ENCODE results near the gene IL18.
"Not testable (repeated sequence)": the region's sequence is repeated elsewhere in the genome, so short reads cannot be mapped to it uniquely, and the experiment has no call there.

The IL18 gene

DNA sequence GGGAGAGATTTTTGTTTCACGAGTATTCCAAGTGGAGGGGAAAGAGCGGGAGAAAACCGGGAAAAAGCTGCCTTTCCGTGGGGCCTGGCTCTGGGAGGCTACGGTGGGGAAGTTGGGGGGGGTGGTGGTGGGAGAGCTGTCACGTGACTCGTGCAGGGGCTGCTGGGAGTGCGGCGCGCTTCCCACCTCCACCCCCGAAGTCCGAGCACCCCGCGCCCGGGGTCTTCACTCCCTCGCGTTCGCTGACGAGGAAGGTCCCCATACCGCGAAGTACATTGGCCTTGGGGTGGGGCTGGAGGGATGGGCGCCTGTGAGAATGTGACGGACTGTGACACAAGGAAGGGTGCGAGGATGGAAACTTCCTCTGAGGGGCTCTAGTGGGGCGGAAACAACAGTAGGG, 3.3 kb upstream of the IL18 start, which contains the start of gene TEX12:
TSS of gene TEX12 (plus strand) at position 228 of the 400 bp plus-strand sequence. CDS start 1,897 bp downstream, outside the sequence.
- no peak for DNase-seq

DNA sequence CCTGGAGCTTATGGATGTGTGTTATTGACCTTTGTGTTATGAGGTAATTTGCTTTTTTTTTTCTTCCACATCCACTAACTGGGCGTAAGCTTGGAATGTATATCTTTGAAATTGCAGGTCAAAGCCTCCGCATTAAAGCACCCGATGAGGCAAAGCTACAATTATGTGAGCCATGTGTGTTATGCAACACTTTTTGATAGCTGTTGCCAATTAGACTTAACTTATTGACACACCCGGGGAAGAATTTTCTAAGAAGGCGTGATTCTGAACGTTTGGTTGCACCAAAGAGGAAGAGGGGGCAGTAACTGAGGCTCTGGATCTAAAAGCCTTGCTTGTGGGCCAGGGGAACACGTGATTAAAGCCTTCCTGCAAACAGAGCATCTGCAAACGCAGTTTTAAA, 2.7 kb upstream of the IL18 start:
- DNase-seq: no peak

DNA sequence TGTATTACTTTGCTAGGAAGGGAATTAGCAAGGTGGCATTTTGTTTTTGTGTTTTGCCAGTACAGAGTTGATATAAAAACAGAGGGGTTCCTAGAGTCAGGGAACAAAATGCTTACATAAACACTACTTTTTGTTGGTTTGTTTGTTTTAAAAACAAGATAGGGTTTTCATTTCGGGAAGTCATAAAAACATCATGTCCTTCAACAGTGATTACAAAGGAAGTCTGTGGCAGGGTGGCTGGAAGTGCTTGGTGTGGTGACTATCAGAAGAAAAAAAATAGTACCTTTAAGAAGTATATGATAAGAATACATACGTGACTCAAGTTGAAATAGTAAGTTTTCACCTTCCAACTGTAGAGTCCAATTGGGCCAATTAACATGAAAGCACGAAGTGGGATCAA, 1.2 kb upstream of the IL18 start:
- DNase-seq: no peak

DNA sequence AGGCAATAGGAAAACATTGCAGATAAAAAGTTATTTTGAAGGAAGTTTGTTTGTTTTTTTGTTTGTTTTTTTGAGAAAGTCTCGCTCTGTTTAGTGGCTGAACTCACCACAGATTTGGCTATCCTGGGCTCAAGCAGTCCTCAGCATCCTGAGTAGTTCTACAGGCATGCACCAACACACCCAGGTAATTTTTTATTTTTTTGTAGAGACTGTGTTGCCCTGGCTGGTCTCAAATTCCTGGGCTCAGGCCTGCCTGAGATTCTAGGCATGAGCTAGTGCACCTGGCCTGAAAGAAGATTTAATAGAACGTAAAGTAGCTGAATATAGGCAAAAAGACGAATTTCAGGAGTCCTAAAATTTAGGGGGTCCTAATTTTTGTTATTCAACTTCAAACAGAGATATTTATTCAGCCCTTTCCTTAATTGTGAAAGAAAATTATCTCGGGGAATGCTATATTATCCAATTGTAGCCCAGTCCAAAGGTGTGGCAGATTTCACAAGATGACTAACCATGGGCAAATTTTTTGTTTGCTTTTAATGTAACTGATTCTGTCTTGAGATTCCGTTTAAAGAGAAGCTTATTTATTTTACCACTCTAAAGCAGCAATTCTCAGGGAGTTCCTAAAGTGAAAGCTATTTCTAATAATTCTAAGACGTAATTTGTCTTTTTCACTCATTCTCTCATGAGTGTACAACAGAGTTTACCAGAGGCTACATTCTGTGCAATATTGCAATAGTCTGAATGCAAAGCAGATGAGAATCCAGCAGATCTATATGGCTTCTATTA, 940 bp downstream of the IL18 start:
- no peak for DNase-seq

DNA sequence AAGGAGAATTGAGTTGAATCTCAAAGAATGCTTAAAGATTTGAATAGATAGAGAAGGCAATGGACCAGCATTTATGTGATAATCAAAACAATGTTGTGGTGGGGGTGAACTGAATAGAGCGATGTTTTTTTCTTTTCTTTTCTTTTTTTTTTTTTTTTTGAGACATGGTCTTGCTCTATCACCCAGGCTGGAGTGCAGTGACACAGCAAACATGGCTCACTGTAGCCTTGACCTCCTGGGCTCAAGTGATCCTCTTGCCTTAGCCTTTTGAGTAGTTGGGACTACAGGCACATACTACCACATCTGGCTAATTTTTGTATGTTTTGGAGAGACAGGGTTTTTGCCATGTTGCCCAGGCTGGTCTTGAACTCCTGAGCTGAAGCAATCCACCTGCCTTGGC, 1.7 kb downstream of the IL18 start:
- not testable (repeated sequence) for DNase-seq

DNA sequence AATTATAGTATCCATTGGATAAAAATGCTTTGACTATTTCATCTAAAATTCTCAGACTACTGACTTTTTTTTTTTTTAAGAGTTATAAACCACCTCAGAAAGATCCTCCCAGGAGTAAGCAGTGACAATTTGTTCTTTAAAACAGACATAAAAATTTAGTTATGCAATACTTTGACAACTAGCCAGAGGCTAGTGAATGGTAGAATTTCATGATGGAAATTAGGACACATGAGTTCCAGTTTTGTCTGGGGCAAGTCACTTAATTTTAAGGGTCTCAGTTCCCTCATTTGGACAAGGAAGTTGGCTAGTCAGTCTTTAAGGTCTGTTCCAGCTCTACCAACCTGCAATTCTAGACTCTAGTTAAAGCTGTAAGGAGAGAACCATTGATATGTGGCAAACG, 2.9 kb downstream of the IL18 start:
- DNase-seq: no peak

DNA sequence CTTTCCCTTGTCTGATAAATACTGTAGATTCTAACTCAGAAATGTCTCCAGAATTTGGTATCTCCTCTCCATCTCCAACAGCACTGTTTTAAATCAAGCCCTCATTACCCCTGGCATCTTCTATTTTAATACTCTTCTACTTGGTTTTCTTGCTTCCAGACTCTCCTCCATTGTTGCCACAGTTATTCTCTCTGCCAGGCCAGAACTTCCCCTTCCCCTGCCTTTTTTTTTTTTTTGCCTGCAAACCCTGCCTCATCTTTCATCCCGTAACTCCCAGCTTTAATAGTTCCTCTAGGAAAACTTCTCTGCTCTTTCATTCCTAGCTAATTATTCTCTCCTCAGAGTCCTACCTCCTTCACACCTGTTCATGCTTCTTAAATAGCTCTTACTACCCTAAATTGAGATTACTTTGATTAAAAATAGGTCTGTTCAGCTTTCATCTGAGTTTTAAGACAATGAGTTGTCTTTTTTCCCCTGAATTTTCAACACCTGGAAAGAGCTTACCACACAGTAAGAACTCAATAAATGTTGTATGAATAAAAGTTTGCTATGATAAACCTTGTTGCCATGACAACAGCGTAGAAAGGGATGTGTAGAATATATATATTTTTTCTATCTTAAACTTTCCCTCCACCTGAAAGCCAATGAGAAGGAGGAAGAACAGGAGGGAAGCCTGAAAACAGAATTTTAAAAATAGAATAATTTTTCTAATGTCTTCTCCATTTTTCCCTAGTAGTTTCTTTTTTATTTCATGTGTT, 3.6 kb downstream of the IL18 start:
- no peak for DNase-seq

DNA sequence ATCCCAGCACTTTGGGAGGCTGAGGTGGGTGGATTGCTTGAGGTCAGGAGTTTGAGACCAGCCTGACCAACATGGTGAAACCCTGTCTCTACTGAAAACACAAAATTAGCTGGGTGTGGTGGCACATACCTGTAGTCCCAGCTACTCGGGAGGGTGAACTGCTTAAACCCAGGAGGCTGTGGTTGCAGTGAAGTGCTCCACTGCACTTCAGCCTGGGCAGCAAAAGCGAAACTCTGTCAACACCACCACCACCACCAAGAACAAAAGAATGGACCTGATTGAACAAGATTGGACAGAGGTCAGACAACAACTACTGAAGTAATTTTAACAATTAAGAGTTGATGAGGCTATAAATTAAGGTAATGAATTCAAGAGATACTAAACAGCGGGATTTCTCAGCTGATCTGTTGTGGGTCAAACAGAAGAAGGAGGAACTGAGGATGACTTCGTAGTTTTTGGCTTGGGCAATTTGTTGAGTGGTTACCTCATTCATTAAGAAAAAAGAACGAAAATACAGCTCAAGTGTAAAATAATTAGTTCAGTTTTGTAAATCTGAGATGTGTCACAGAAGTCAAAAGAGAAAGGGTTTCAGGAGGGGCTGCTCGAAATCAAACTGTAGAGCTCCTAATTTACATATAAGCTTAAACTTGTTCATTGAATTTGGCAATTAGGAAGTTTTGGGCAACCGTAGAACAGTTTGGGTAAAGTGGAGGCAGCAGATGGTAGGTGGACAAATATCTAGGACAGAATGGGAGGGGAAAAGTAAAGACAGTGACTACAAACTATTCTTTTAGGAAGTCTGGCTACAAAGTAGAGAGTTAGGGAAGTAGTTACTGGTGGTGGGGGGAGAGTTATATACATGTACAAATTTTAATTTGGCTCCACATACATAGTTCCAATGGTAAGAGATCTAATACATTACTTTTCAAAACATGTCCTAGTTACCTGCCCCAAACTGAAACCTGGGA, 4.5 kb downstream of the IL18 start:
- DNase-seq: no peak

DNA sequence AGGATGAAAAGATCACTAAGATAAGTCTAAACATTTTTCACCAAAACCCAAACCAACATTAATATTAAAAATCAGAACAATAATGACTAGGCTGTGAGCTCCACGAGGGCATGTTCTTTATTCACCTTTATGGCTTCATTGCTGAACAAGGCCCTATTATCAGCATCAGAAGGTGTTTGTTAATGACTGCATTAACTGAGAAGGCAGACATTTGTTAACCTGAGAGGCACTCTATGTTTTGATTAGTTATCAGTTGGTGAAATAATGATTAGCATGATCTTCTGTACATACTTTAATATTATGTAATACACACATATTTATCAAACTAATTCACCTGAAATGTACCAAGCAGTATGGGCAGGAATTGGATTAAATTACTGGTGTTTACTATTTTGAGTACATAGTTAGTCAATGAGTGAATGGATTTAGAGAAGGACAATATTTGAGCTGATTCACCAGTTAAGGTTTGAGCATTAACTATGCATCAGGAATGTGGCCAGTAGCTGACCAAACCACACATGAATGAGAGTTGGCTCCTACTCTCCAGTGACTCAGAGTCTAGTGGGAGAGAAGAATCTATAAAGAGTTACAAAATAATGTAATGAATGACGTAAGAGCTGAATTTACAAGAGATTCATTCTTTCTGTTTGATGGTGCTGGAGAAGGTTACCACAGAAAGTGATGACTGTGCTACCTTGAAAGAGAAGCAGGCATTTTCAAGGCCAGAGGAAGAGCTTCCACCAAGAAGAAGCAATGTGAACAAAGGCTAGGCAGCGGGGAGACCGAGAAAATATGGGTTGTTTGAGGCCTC, 6.7 kb downstream of the IL18 start:
- no peak for DNase-seq

DNA sequence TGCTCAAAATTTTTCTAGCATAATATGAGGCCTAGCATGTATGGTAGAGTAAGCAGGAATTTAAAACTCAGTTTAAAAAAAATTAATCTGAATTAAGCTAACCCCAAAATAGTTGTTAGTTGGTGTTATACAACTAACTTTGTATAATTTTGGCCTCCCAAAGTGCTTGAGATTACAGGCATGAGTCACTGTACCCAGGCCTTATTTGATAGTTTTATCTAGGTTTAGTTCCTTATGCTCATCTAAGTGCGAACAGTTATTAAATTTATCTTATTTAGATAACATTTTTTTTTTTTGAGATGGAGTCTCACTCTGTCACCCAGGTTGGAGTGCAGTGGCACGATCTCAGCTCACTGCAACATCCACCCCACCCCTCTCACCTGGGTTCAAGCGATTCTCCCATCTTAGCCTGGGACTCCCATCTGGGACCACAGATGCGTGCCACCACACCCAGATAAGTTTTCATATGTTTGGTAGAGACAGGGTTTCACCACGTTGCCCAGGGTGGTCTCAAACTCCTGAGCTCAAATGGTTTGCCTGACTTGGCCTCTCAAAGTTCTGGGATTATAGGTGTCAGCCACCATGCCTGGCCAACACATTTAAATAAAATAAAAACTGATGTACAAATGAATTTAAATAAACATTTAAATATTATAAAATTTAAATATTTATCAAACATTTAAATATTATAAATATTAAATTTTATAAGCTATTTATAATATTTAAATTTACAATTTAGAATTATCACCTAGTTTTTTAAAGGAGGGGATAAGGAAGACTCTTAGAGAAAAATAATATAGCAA, 7.5 kb downstream of the IL18 start:
- DNase-seq: no peak

DNA sequence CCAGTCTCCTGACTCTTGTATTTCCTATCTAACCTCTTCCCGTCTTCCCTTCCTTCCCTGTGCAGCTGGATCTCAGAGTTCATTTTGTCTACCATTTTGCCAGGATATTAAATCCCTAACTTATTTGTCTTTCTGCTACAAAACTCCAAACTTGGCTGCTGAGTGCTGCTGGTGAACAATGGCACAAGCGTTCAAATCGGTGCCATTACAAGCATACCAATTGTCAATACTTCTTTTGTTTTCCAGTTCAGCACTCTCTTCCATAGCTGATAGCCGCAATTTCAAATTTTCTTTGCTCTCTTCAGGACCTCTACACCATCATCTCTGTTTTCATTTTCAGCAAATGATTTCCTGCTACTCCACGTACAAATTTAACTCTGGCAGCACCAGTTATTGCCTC, 13.4 kb downstream of the IL18 start:
- no peak for DNase-seq

DNA sequence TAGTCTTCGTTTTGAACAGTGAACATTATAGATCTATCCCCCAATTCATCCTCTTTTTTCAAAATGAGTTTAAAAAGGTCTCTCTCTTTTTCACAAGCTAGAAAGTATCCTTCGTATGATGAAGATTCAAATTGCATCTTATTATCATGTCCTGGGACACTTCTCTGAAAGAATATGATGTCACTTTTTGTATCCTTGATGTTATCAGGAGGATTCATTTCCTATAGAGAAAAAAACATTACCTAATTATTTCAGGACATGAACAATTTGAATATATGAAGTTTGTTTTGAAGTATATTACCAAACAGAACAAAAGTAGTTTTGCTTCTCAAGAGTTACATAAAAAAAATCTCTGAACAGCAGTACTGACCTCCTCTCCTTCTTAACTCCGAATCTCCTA, 20.3 kb downstream of the IL18 start:
- no peak for DNase-seq

DNA sequence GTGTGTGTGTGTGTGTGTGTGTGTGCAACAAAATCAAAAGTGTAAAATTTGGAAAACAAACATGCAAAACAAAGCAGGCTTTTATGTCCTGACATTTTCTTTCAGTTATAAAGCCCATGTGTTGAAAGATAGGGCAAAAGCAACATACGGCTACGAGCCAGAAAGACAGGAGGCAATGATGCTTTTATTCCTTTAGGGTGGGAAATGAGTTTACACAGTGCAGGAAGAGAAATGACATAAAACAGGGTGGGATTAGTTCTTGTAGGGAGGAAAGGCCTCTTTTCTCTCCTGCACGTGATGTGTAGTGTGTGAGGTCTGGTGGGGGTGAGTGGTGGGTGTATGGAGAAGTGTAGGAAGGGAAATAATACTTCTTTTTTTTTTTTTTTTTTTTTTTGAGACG, 29.4 kb downstream of the IL18 start:
- DNase-seq: no peak

DNA sequence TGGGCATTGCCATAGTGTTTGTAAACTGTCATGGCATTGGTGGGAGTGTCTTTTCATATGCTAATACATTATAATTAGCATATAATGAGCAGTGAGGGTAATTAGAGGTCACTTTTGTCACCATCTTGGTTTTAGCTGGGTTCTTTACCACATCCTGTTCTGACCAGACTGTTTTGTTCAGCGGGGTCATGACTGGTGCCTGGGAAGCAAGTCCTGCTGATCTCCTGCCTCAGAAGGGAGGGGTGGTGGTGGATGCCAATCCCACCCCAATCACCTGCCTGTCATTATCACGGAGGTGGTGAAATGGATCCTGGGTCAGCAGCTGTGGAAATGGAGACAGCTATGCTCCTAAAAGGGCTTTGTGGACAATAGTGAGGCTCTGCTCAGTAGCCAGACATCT, 31.2 kb downstream of the IL18 start:
- no peak for DNase-seq

DNA sequence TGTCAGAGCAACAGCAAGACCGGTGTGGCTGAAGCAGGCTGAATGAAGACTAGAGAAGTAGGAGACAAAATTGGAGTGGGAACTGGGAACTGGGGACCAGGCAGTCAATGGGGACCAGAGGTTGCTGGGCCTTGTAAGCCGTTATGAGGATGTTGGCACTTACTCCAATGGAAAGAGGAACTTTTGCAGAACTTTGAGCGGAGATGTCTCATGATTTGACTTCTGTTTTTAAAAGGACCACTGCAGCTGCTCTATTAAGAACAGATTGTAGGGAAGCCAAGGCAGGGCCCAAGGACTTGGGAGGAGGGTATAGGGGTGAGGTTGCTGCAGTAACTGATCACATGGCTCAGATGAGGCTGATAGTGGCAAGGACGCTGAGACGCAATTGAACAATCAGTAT, 34.2 kb downstream of the IL18 start:
- DNase-seq: no peak

DNA sequence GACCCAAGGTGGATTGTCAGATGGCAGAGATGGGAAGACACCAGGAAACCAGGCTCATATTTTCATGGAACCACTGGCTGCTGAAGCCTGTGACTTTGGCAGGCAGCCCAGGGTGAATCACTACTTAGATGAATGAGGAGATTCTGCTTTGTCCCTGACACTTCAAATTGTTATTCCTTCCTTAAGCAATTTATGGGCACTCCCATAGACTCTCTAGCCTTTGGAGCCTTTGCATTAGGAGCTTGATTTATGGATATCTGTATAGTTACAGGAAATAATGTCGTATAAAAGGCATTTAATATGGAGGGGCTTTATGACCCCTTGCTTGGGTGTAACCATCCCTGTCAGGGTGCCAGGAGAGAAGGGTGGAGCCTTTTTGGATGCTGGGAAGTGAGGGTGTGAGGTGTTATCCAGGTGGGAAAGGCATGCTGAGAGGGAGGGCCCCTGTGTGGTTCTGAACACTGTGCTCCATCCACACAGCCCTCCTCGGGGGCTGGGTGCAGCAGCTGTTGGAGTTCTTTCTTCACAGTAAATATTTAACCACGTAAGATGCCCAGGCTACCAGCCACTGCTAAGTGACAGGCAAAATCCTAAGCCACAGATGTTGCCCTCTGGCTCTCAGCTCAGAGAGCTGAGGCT, 35.3 kb downstream of the IL18 start:
- DNase-seq: no peak

DNA sequence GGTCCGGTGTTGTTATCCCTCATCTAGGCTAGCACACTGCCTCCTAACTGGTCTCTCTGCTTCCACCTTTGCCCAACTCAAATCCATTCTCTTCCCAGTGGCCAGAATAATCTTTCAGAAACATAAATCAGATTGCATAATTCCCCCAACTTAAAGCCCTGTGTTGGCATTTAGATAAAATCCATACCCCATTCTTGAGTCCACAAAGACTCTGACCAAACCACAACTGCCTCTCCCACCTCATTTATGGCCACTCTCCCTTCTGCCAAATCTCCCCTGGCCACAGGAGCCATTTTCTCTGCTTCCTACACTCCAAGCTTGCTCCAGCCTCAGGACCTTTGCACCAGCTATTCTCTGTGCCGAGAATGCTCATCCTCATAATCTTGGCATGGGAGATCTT, 36.8 kb downstream of the IL18 start:
- no peak for DNase-seq

DNA sequence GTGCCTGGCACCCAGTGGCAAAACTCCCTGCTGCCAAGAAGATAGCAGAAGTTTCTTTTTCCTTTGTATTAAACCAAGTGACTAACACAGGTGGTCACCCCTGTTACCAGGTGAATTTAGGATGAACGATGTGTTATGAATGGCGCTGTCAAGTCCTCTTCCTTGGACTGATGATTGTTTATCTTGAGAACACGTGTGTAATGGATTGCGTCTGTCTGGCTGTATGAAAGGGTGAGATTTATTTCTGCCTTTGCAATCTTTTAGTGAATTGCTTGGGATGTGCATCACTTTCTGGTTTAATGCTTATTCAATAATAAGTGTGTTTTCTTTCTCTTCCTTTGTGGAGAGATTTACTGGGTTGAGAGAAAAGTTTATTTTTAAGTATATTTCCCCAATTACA, 40.8 kb downstream of the IL18 start:
- DNase-seq: no peak

DNA sequence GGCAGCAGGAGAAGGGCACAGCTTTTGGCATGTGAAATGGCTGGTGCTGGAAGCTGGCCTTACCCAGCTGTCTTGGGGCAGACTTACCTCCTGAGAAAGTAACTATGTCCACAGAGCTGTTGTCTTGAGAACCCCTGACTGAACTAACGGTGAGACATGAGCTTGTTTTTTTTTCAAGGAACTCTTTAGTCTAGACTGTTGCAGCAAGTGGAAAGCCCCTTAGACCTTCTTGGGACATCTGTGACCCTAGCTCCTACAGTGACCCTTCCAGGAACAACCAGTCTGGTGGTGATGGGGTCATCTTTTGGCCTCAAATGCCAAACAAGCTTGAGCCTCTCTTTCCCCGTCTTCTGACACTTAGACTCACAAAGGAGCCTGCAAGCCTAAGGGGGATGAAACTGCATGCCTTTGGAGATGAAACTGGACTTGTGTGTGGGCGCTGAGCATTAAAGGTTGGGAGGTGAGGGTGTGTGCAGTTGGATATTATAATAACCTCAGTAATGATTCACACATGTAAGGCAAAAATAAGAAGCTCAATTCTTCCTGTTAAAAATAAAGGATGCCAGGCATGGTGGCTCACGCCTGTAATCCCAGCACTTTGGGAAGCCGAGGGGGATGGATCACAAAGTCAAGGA, 41.8 kb downstream of the IL18 start:
- no peak for DNase-seq

DNA sequence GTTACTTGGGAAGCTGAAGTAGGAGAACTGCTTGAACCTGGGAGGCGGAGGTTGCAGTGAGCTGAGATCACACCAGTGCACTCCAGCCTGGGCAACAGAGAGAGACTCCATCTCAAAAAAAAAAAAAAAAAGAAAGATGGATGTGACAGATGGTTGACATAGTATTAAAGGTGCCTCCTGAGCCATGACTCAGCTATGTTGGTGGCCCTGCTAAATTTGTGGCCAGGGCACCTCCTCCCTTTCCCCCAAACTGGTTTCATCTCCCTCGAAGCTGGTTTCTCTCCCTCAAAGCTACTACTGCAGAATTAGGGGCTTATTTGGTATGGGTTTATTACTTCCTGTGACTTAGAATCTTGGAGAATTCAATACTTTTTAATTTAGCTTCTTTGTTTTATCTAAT, 45.7 kb downstream of the IL18 start:
- DNase-seq: no peak

DNA sequence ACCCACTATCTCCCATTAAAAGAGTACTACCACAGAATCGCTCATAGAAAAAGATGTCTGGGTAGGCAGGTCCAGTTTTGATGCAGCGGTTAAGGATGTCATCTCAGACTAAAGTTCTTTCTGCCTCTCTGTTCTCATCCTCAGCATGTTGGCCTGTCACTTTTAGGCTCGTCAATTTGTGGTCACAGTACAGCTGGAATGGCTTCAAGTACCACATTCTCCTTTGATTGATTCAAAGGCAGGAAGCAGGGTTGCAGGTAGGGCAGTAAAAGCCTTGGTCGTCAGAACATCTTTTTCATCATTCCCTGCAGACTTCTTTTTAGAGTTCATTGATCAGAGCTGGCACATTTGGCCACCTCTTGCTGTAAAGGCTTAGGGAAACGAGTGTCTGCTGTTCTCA, 48.5 kb downstream of the IL18 start:
- DNase-seq: no peak
